OCI-LY1 (cell line): Measurements from ENCODE around the gene OXSR1.
A peak's percentile ranks its signal among the peaks of the same experiment; 100 is the strongest.

Experiments used
- H2AFZ ChIP-seq: fragments of 200-600 bp; sonication (generic), shearing (Covaris generic); 2 replicates; pipeline ENCODE4 v1.6.0; 2014; ENCODE audit warnings: antibody characterized with exemption, mild to moderate bottlenecking, low read length
- H3F3A ChIP-seq: fragments of 200-600 bp; sonication (generic), shearing (Covaris generic); 2 replicates; pipeline ENCODE4 v1.6.0; 2014; ENCODE audit warnings: mild to moderate bottlenecking, antibody characterized with exemption, low read length, moderate library complexity; ENCODE audit not compliant: insufficient read depth
- H3K27ac ChIP-seq: fragments of 200-600 bp; sonication (generic); 2 replicates; pipeline ENCODE4 v1.5.1; 2014; ENCODE audit warnings: low read length, mixed run types, mild to moderate bottlenecking, low read depth; ENCODE audit not compliant: poor library complexity, severe bottlenecking
- H3K27me3 ChIP-seq: fragments of 200-600 bp; sonication (generic); 2 replicates; pipeline ENCODE4 v1.6.0; 2014; ENCODE audit warnings: antibody characterized with exemption, mild to moderate bottlenecking, low read length, moderate library complexity; ENCODE audit not compliant: insufficient read depth
- H3K36me3 ChIP-seq: fragments of 200-600 bp; sonication (generic); 2 replicates; pipeline ENCODE4 v1.6.1; 2014; ENCODE audit warnings: mild to moderate bottlenecking, antibody characterized with exemption, low read length, moderate library complexity, mixed read lengths; ENCODE audit not compliant: insufficient read depth
- H3K4me1 ChIP-seq: fragments of 200-600 bp; sonication (generic); 2 replicates; pipeline ENCODE4 v1.5.1; 2014; ENCODE audit warnings: mild to moderate bottlenecking, low read length, moderate library complexity; ENCODE audit not compliant: insufficient read depth, severe bottlenecking
- H3K4me2 ChIP-seq: fragments of 200-600 bp; sonication (generic), shearing (Covaris generic); 2 replicates; pipeline ENCODE4 v1.6.1; 2014; ENCODE audit warnings: low read length
- H3K4me3 ChIP-seq: fragments of 200-600 bp; sonication (generic); 2 replicates; pipeline ENCODE4 v1.5.1; 2014; ENCODE audit warnings: low read length, low read depth, mild to moderate bottlenecking, mixed read lengths; ENCODE audit not compliant: poor library complexity, severe bottlenecking
- H3K79me2 ChIP-seq: fragments of 200-600 bp; shearing (Covaris generic); 2 replicates; pipeline ENCODE4 v1.6.1; 2016; ENCODE audit warnings: mixed run types, low read length, mixed read lengths; ENCODE audit not compliant: insufficient read depth
- H3K9ac ChIP-seq: fragments of 200-600 bp; sonication (generic), shearing (Covaris generic); 2 replicates; pipeline ENCODE4 v1.6.1; 2014; ENCODE audit warnings: mild to moderate bottlenecking, low read length, mixed read lengths
- H3K9me2 ChIP-seq: fragments of 200-600 bp; sonication (generic), shearing (Covaris generic); 2 replicates; pipeline ENCODE4 v1.6.1; 2014; ENCODE audit warnings: low read depth, mild to moderate bottlenecking, low read length, mixed read lengths
- H3K9me3 ChIP-seq: fragments of 200-600 bp; shearing (Covaris generic); 2 replicates; pipeline ENCODE4 v1.6.1; 2014; ENCODE audit warnings: low read length, mixed read lengths
- H4K20me1 ChIP-seq: fragments of 200-600 bp; sonication (generic), shearing (Covaris generic); 2 replicates; pipeline ENCODE4 v1.6.0; 2016; ENCODE audit warnings: mild to moderate bottlenecking, low read length; ENCODE audit not compliant: insufficient read depth
- CTCF ChIP-seq: fragments of 200-600 bp; sonication (generic), shearing (Covaris generic); IDR thresholded peaks from 2 replicates; pipeline ENCODE4 v1.5.1; 2017; ENCODE audit warnings: mild to moderate bottlenecking, antibody characterized with exemption, low read length, moderate library complexity, mixed read lengths
- EZH2 ChIP-seq: fragments of 200-600 bp; sonication (generic), shearing (Covaris generic); IDR thresholded peaks from 2 replicates; pipeline ENCODE4 v1.8.0; 2017; ENCODE audit warnings: borderline replicate concordance, mixed run types, mild to moderate bottlenecking, antibody characterized with exemption, low read length, moderate library complexity, mixed read lengths

OXSR1 gene

GRCh38 chr3:38165722-38166387 is 518 bp downstream of the OXSR1 start:
- no peaks in the 10 kb centered on the region for H3K9me3 ChIP-seq
- H3K4me2 ChIP-seq, result peak overlapping the region; percentile 79
- peak overlapping the region; percentile 90 for H3K4me3 ChIP-seq
- TF ChIP-seq CTCF, result no peak
- H3K36me3 ChIP-seq, result no peaks in the 10 kb centered on the region
- peaks cover 51% of the 10 kb centered on the region for H3K4me1 ChIP-seq
- peak overlapping the region; percentile 87 for H3K27ac ChIP-seq
- H4K20me1 ChIP-seq, result no peaks in the 10 kb centered on the region
- H3K79me2 ChIP-seq, result peaks cover 51% of the 10 kb centered on the region
- H2AFZ ChIP-seq, result no peak overlapping the region
- no peaks in the 10 kb centered on the region for H3F3A ChIP-seq
- no peaks in the 10 kb centered on the region for H3K27me3 ChIP-seq
- H3K9ac ChIP-seq, result peak overlapping the region; percentile 95
- no peaks in the 10 kb centered on the region for H3K9me2 ChIP-seq

GRCh38 chr3:38167591-38167990 is 2.3 kb downstream of the OXSR1 start:
- no peaks in the 10 kb centered on the region for H3K27me3 ChIP-seq
- H3K4me3 ChIP-seq, result peak overlapping the region; percentile 90
- no peak for TF ChIP-seq CTCF
- TF ChIP-seq EZH2, result no peak
- no peaks in the 10 kb centered on the region for H3K9me2 ChIP-seq
- no peaks in the 10 kb centered on the region for H3F3A ChIP-seq
- no peaks in the 10 kb centered on the region for H3K9me3 ChIP-seq
- peak overlapping the region; percentile 4 for H3K27ac ChIP-seq
- no peak overlapping the region for H3K9ac ChIP-seq
- peaks cover 68% of the 10 kb centered on the region for H3K79me2 ChIP-seq
- peaks cover 68% of the 10 kb centered on the region for H3K4me1 ChIP-seq
- H4K20me1 ChIP-seq, result no peaks in the 10 kb centered on the region
- H3K36me3 ChIP-seq, result no peaks in the 10 kb centered on the region
- H3K4me2 ChIP-seq, result peak overlapping the region; percentile 79
- H2AFZ ChIP-seq, result no peak overlapping the region

GRCh38 chr3:38168151-38169026 is 3.1 kb downstream of the OXSR1 start:
- no peaks in the 10 kb centered on the region for H3K36me3 ChIP-seq
- peaks cover 70% of the 10 kb centered on the region for H3K4me1 ChIP-seq
- H4K20me1 ChIP-seq, result no peaks in the 10 kb centered on the region
- H3K79me2 ChIP-seq, result peaks cover 76% of the 10 kb centered on the region
- H3K9me3 ChIP-seq, result no peaks in the 10 kb centered on the region
- no peak overlapping the region for H3K9ac ChIP-seq
- no peak overlapping the region for H2AFZ ChIP-seq
- H3F3A ChIP-seq, result no peaks in the 10 kb centered on the region
- H3K4me2 ChIP-seq, result no peak overlapping the region; the same call in 1 of the 2 replicates
- H3K4me3 ChIP-seq, result no peak overlapping the region
- TF ChIP-seq CTCF, result no peak
- TF ChIP-seq EZH2, result no peak
- no peaks in the 10 kb centered on the region for H3K27me3 ChIP-seq
- no peaks in the 10 kb centered on the region for H3K9me2 ChIP-seq
- H3K27ac ChIP-seq, result no peak overlapping the region
